Mesenchymal stem cell (in vitro differentiated cells and primary cell): ENCODE data around the gene GPR107.
A peak's percentile ranks its signal among the peaks of the same experiment; 100 is the strongest.

ENCODE experiments used
- DNase-seq: peaks from one replicate; pipeline ENCODE4 v3.0.0-alpha.2; 2013
- H2AFZ ChIP-seq: one replicate; pipeline ENCODE4 v1.6.1; 2013; ENCODE audit warnings: low read depth, mild to moderate bottlenecking, control low read depth, inconsistent platforms, low read length, moderate library complexity
- H2AK5ac ChIP-seq: 2 replicates; pipeline ENCODE4 v1.6.1; 2013; ENCODE audit warnings: low read length, moderate library complexity, mild to moderate bottlenecking, inconsistent platforms; ENCODE audit not compliant: severe bottlenecking
- H2BK120ac ChIP-seq: one replicate; pipeline ENCODE4 v1.6.1; 2013; ENCODE audit warnings: low read depth, mild to moderate bottlenecking, inconsistent platforms, low read length, moderate library complexity
- H2BK12ac ChIP-seq, 2 experiments: one replicate each; pipeline ENCODE4 v1.6.1; 2013; ENCODE audit warnings: inconsistent platforms in 2 of 2, low read length in 2 of 2, mild to moderate bottlenecking in 2 of 2, moderate library complexity in 2 of 2, control low read depth in 1 of 2
- H2BK15ac ChIP-seq: one replicate; pipeline ENCODE4 v1.6.1; 2013; ENCODE audit warnings: mild to moderate bottlenecking, low read depth, inconsistent platforms; ENCODE audit not compliant: poor library complexity, severe bottlenecking
- H2BK5ac ChIP-seq: 2 replicates; pipeline ENCODE4 v1.6.1; 2013; ENCODE audit warnings: low read depth, mild to moderate bottlenecking, low read length, control low read depth, inconsistent platforms; ENCODE audit not compliant: poor library complexity, severe bottlenecking
- H3K14ac ChIP-seq, 2 experiments: one replicate each; pipeline ENCODE4 v1.6.1; 2013; ENCODE audit warnings: inconsistent platforms in 2 of 2, low read length in 2 of 2, control low read depth in 1 of 2, mild to moderate bottlenecking in 1 of 2, moderate library complexity in 1 of 2
- H3K18ac ChIP-seq, 2 experiments: one replicate each; pipeline ENCODE4 v1.6.1; 2013; ENCODE audit warnings: inconsistent platforms in 2 of 2, low read length in 2 of 2, control low read depth in 1 of 2, low read depth in 1 of 2, mild to moderate bottlenecking in 1 of 2
- H3K23ac ChIP-seq, 2 experiments: one replicate each; pipeline ENCODE4 v1.6.1; 2013; ENCODE audit warnings: inconsistent platforms in 2 of 2, low read length in 2 of 2, mild to moderate bottlenecking in 2 of 2, moderate library complexity in 2 of 2, control low read depth in 1 of 2
- H3K27ac ChIP-seq: 2 replicates; pipeline ENCODE4 v1.5.1; 2013; ENCODE audit warnings: mild to moderate bottlenecking, moderate library complexity, low read length, control low read depth, inconsistent platforms; ENCODE audit not compliant: poor library complexity, severe bottlenecking
- H3K27me3 ChIP-seq, 2 experiments: 2 replicates each; pipeline versions ENCODE4 v1.6.1 to v1.7.0; 2013; ENCODE audit warnings: low read length in 2 of 2, mild to moderate bottlenecking in 2 of 2, moderate library complexity in 2 of 2, control low read depth in 1 of 2, inconsistent platforms in 1 of 2; ENCODE audit not compliant: control insufficient read depth in 1 of 2, insufficient read depth in 1 of 2
- H3K36me3 ChIP-seq, 2 experiments: 2 replicates each; pipeline versions ENCODE4 v1.6.1 to v1.7.0; 2013; ENCODE audit warnings: low read length in 2 of 2, control low read depth in 1 of 2, inconsistent platforms in 1 of 2, low read depth in 1 of 2, mild to moderate bottlenecking in 1 of 2; ENCODE audit not compliant: insufficient read depth in 2 of 2, control insufficient read depth in 1 of 2
- H3K4ac ChIP-seq, 2 experiments: one replicate each; pipeline ENCODE4 v1.6.1; 2013; ENCODE audit warnings: inconsistent platforms in 2 of 2, low read length in 2 of 2, mild to moderate bottlenecking in 2 of 2, moderate library complexity in 2 of 2, control low read depth in 1 of 2, low read depth in 1 of 2
- H3K4me1 ChIP-seq: 2 replicates; pipeline ENCODE4 v1.6.1; 2013; ENCODE audit warnings: low read depth, low read length, control low read depth; ENCODE audit not compliant: control insufficient read depth, insufficient read depth
- H3K4me2 ChIP-seq: 2 replicates; pipeline ENCODE4 v1.6.1; 2013; ENCODE audit warnings: low read length, mild to moderate bottlenecking, inconsistent platforms; ENCODE audit not compliant: poor library complexity, severe bottlenecking
- H3K4me3 ChIP-seq, 2 experiments: 2 replicates each; pipeline versions ENCODE4 v1.5.1 to v1.7.0; 2013; ENCODE audit warnings: low read length in 2 of 2, mild to moderate bottlenecking in 2 of 2, control low read depth in 1 of 2, low read depth in 1 of 2; ENCODE audit not compliant: insufficient read depth in 1 of 2
- H3K79me1 ChIP-seq: replicated peaks from 2 replicates; pipeline ENCODE4 v1.6.1; 2013; ENCODE audit warnings: mild to moderate bottlenecking, control low read depth, low read length, inconsistent platforms; ENCODE audit not compliant: poor library complexity, severe bottlenecking
- H3K9ac ChIP-seq: 2 replicates; pipeline ENCODE4 v1.7.0; 2013; ENCODE audit warnings: mild to moderate bottlenecking, low read length, moderate library complexity
- H3K9me3 ChIP-seq: 2 replicates; pipeline ENCODE4 v1.7.0; 2013; ENCODE audit warnings: mild to moderate bottlenecking, low read length; ENCODE audit not compliant: control insufficient read depth
- H4K8ac ChIP-seq: one replicate; pipeline ENCODE4 v1.6.1; 2013; ENCODE audit warnings: inconsistent platforms, mild to moderate bottlenecking, low read length, moderate library complexity
- H4K91ac ChIP-seq: one replicate; pipeline ENCODE4 v1.6.1; 2013; ENCODE audit warnings: mild to moderate bottlenecking, low read length, inconsistent platforms
- WGBS: methylation state at CpG from one replicate; pipeline ENCODE4 v1.1.7; 2013; ENCODE audit warnings: mixed read lengths; 5-methylcytosine and 5-hydroxymethylcytosine counted together

The GPR107 gene

DNA sequence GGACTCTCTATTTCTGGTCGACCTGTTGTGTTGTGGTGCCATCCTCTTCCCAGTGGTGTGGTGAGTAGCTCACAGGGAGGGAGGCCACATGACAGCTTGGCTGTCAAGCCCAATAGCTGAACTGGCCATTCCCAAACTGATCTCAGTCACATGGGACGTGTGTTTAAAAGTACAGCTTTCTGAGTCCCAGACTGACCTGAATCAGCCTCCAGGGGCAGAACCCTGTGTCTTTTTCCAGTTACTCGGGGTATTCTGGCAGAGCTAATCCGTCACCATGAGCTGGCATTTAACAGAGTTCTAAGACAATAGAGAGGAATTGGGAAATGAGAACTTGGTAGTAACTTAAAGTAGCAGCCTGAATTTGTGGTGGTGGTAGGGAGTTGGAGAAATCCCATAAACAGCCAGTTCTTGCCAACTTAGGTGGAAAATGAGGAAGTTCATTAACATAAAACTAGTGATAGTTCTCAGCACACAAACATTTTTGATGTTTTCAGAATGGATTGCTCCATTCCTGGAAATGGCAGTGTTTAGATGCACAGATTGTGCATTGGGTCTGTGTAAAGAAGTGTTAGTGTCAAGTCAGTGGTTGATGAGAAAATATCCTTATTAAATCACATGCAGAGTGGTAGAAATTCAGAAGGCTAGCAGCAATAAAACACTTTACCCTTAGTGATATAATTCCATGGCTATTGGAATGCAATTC, 50.9 kb downstream of the GPR107 start:
- H3K9me3 ChIP-seq = no peaks in the 10 kb centered on the region
- no peak overlapping the region for H2BK5ac ChIP-seq
- no peak overlapping the region for H3K4ac ChIP-seq
- no peak overlapping the region for H3K18ac ChIP-seq
- no peak overlapping the region for H3K4me3 ChIP-seq
- no peaks in the 10 kb centered on the region for H3K27me3 ChIP-seq
- no peak overlapping the region for H2BK12ac ChIP-seq
- no peak overlapping the region for H2AFZ ChIP-seq
- H3K27ac ChIP-seq = no peak overlapping the region
- H3K4me2 ChIP-seq = no peak overlapping the region
- H3K14ac ChIP-seq = no peak overlapping the region
- no peak overlapping the region for H2BK120ac ChIP-seq
- WGBS = 88% methylated on average over 4 of the region's 4 CpGs
- peaks cover 44 to 86% of the 10 kb centered on the region in 2 experiments for H3K36me3 ChIP-seq
- no peak for DNase-seq
- no peak overlapping the region for H4K91ac ChIP-seq
- H3K4me1 ChIP-seq = peaks cover 2% of the 10 kb centered on the region
- peaks cover 8% of the 10 kb centered on the region for H3K79me1 ChIP-seq
- no peak overlapping the region for H2BK15ac ChIP-seq
- no peak overlapping the region for H3K23ac ChIP-seq
- H3K9ac ChIP-seq = peak overlapping the region; percentile 5
- no peak overlapping the region for H4K8ac ChIP-seq
- H2AK5ac ChIP-seq = no peak overlapping the region

DNA sequence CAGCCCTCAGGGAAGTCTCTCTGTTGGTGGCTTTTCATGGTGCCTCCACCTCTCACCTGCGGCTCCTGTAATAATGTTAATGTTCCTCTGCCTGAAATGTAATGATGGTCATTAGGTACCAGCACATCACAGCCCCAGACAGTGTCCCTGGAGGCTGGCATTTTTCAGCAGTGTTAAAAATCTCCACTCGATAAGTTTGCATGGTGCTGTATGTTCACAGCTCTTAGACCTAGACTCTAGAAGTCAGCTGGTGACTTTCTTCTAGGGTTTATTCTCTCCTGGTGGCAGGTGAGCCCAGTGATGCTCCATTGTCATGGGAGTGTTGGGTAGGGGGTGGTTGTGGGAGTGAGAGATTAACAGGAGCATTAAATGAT, 53.1 kb downstream of the GPR107 start:
- H2BK120ac ChIP-seq = no peak overlapping the region
- peaks cover 8% of the 10 kb centered on the region for H3K4me1 ChIP-seq
- H3K4me3 ChIP-seq = no peak overlapping the region
- 98% methylated on average over 2 of the region's 2 CpGs for WGBS
- no peak overlapping the region for H4K91ac ChIP-seq
- no peak overlapping the region for H3K9ac ChIP-seq
- H2AK5ac ChIP-seq = no peak overlapping the region
- no peak for DNase-seq
- no peak overlapping the region for H3K4ac ChIP-seq
- H3K27me3 ChIP-seq = no peaks in the 10 kb centered on the region
- H3K79me1 ChIP-seq = peaks cover 10% of the 10 kb centered on the region
- H4K8ac ChIP-seq = no peak overlapping the region
- no peak overlapping the region for H3K4me2 ChIP-seq
- no peak overlapping the region for H3K27ac ChIP-seq
- no peak overlapping the region for H2BK15ac ChIP-seq
- no peak overlapping the region for H2BK5ac ChIP-seq
- no peak overlapping the region for H3K18ac ChIP-seq
- no peak overlapping the region for H3K23ac ChIP-seq
- no peak overlapping the region for H2BK12ac ChIP-seq
- no peak overlapping the region for H2AFZ ChIP-seq
- H3K14ac ChIP-seq = no peak overlapping the region
- peaks cover 37 to 84% of the 10 kb centered on the region in 2 experiments for H3K36me3 ChIP-seq
- H3K9me3 ChIP-seq = no peaks in the 10 kb centered on the region

DNA sequence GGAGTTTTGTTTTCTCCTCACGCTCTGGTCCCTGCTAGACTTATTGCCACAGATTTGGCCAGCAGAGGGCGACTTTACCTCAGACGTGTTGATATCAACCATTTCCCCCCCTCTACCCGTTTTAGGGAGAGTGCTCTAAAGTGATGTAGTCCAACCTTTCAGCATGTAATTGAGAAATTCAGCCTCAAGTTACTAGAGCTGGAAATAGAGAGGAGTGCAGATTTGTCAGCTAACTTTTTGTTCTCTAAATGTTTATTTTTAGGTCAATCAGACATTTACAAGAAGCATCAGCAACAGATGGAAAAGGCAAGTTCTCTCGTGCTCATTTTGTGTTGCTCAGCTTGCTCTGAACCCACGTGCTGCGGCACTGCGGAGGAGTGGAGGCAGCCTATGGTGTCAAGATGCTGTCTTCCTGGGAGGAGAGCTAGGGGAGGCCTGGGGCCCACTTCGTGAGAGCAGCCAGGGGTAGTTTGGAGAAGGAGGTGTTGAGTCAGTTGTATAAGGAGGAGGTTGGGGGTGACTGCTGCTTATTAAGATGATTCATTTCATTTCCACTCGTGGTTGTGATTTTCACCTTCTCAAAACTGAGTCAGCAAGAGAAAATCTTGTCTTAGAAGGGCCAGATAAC, 53.6 kb downstream of the GPR107 start:
- WGBS = 47% methylated on average over 8 of the region's 10 CpGs

DNA sequence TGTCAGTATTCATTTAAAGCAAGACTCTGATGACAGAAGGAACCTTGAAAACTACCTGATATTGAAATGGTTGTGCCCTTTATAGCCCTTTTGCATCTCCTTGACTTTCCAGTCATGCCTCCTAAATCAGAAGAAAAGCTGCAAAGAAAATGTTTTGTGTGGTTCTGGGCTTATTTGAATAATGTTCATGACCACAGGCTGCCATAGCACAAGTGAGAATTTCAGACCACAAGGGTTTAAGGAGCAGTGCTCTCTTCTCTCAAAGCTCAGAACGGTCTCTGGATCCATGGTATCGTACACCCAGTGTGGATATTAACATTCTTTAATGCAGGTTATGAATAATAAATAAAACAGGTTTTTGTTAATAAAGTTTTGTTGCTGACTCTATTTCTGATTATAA, 54.2 kb downstream of the GPR107 start:
- 100% methylated on average over 1 of the region's 2 CpGs for WGBS
- Histone ChIP-seq H2BK15ac (no peak overlapping the region), H3K79me1 (peaks cover 10% of the 10 kb centered on the region), H3K18ac (no peak overlapping the region), H2BK5ac (no peak overlapping the region), H3K27ac (no peak overlapping the region), H4K91ac (no peak overlapping the region), H3K4me1 (peaks cover 8% of the 10 kb centered on the region), H3K4me3 (no peak overlapping the region), H3K9ac (peak overlapping the region; percentile 70), H2BK120ac (no peak overlapping the region), H3K4me2 (no peak overlapping the region), H3K27me3 (no peaks in the 10 kb centered on the region), H3K4ac (no peak overlapping the region), H2AK5ac (no peak overlapping the region), H2BK12ac (no peak overlapping the region), H3K9me3 (no peaks in the 10 kb centered on the region), H2AFZ (no peak overlapping the region), H4K8ac (no peak overlapping the region), H3K23ac (no peak overlapping the region), H3K14ac (no peak overlapping the region), H3K36me3 (peaks cover 41 to 80% of the 10 kb centered on the region in 2 experiments)
- DNase-seq = no peak

More for the DNA sequence above, 53.6 kb downstream of the GPR107 start:
- Histone ChIP-seq H2AK5ac (peak overlapping the region; percentile 43), H4K8ac (no peak overlapping the region), H3K18ac (no peak overlapping the region), H2BK120ac (no peak overlapping the region), H2BK12ac (peak overlapping the region in 1 of 2 experiments; percentile 60), H3K27me3 (no peaks in the 10 kb centered on the region), H3K23ac (no peak overlapping the region), H3K14ac (no peak overlapping the region), H2BK5ac (no peak overlapping the region), H2BK15ac (no peak overlapping the region), H3K9ac (peak overlapping the region; percentile 70), H3K4ac (no peak overlapping the region), H4K91ac (no peak overlapping the region), H3K4me1 (peaks cover 8% of the 10 kb centered on the region), H3K79me1 (peaks cover 10% of the 10 kb centered on the region), H3K27ac (no peak overlapping the region), H2AFZ (no peak overlapping the region), H3K4me2 (no peak overlapping the region), H3K9me3 (no peaks in the 10 kb centered on the region), H3K4me3 (no peak overlapping the region), H3K36me3 (peaks cover 37 to 84% of the 10 kb centered on the region in 2 experiments)
- DNase-seq = peak; percentile 79
